Calu3 (cell line): Measurements from ENCODE around the gene AGTR1. TPM values are rescaled to one million over a fixed set of nuclear protein-coding genes. Genes with fewer than 3 reads are reported as not detected.
"Not testable (repeated sequence)": the region's sequence is repeated elsewhere in the genome, so short reads cannot be mapped to it uniquely, and the experiment has no call there.

ENCODE experiments used
- BruUV-seq: library from RNA; stranded (reverse); fragments of 400-500 nt; replicated peaks from 2 replicates; lab custom pipeline; 2021; lab: Mats Ljungman, UMichigan
- CTCF ChIA-PET: fragments of 300-600 bp; sonication (Branson Sonifier 250); formaldehyde crosslinking; loops from one replicate; lab custom pipeline; 2022; ENCODE audit warnings: antibody characterized with exemption; lab: Charles Lee
- DNase-seq: peaks from one replicate; pipeline ENCODE4 v3.0.0; 2022
- H3K27ac Mint-ChIP-seq: one replicate; pipeline ENCODE4 v1.8.0; 2022; ENCODE audit warnings: mixed read lengths; ENCODE audit not compliant: unreplicated experiment
- H3K27me3 Mint-ChIP-seq: one replicate; pipeline ENCODE4 v1.8.0; 2022; ENCODE audit warnings: mixed read lengths; ENCODE audit not compliant: unreplicated experiment
- H3K36me3 Mint-ChIP-seq: one replicate; pipeline ENCODE4 v1.8.0; 2022; ENCODE audit warnings: mild to moderate bottlenecking, moderate library complexity, mixed read lengths; ENCODE audit not compliant: insufficient read depth, unreplicated experiment
- H3K4me1 Mint-ChIP-seq: one replicate; pipeline ENCODE4 v1.8.0; 2022; ENCODE audit warnings: mild to moderate bottlenecking, low read depth, mixed read lengths; ENCODE audit not compliant: unreplicated experiment
- H3K4me3 Mint-ChIP-seq: one replicate; pipeline ENCODE4 v1.8.0; 2022; ENCODE audit warnings: mild to moderate bottlenecking, low read depth, moderate library complexity, mixed read lengths; ENCODE audit not compliant: unreplicated experiment
- H3K9me3 Mint-ChIP-seq: one replicate; pipeline ENCODE4 v1.8.0; 2022; ENCODE audit warnings: low read depth, mixed read lengths; ENCODE audit not compliant: unreplicated experiment
- intact Hi-C: fragments of 100-400 bp; cut with micrococcal nuclease; formaldehyde crosslinking; loops from one replicate; pipeline ENCODE4 v1.10.0; 2022; ENCODE audit not compliant: unreplicated experiment
- total RNA-seq: library from RNA; stranded (reverse); gene quantifications from 2 replicates; pipeline ENCODE4 v1.2.3, GENCODE V29; 2022
- TF ChIP-seq, protein P1 (sequence below): fragments of 200-600 bp; IDR thresholded peaks from one replicate; pipeline ENCODE4 v1.8.0; 2022; ENCODE audit warnings: antibody characterized with exemption; ENCODE audit not compliant: unreplicated experiment

Gene AGTR1
- total RNA-seq, 1 experiment from 2014 or later, result not detected

GRCh38 chr3:148778926-148779325, 81.2 kb downstream of the AGTR1 start:
- no TSS peak for BruUV-seq
- Mint-ChIP-seq H3K9me3 (peaks cover 2% of the 10 kb centered on the region), H3K36me3 (no peaks in the 10 kb centered on the region), H3K4me1 (no peaks in the 10 kb centered on the region), H3K27ac (no peak overlapping the region), H3K27me3 (no peaks in the 10 kb centered on the region), H3K4me3 (no peak overlapping the region)
- TF ChIP-seq, protein P1, sequence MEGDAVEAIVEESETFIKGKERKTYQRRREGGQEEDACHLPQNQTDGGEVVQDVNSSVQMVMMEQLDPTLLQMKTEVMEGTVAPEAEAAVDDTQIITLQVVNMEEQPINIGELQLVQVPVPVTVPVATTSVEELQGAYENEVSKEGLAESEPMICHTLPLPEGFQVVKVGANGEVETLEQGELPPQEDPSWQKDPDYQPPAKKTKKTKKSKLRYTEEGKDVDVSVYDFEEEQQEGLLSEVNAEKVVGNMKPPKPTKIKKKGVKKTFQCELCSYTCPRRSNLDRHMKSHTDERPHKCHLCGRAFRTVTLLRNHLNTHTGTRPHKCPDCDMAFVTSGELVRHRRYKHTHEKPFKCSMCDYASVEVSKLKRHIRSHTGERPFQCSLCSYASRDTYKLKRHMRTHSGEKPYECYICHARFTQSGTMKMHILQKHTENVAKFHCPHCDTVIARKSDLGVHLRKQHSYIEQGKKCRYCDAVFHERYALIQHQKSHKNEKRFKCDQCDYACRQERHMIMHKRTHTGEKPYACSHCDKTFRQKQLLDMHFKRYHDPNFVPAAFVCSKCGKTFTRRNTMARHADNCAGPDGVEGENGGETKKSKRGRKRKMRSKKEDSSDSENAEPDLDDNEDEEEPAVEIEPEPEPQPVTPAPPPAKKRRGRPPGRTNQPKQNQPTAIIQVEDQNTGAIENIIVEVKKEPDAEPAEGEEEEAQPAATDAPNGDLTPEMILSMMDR, result no peak
- intact Hi-C loops, result no loop called here
- CTCF ChIA-PET, result no interaction called here
- no peak for DNase-seq

GRCh38 chr3:148785026-148785425, 87.3 kb downstream of the AGTR1 start:
- H3K9me3 Mint-ChIP-seq, H3K36me3 Mint-ChIP-seq, CTCF ChIA-PET, H3K4me1 Mint-ChIP-seq, H3K4me3 Mint-ChIP-seq, BruUV-seq, H3K27me3 Mint-ChIP-seq, intact Hi-C loops, DNase-seq, H3K27ac Mint-ChIP-seq: not testable (repeated sequence)

DNA sequence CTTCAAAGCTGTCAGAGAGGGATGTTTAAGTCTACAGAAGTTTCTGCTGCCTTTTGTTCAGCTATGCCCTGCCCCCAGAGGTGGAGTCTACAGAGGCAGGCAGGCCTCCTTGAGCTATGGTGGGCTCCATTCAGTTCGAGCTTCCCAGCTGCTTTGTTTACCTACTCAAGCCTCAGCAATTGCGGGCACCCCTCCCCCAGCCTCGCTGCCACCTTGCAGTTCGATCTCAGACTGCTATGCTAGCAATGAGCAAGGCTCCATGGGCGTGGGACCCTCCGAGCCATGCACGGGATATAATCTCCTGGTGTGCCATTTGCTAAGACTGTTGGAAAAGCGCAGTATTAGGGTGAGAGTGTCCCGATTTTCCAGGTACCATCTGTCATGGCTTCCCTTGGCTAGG, 88.5 kb downstream of the AGTR1 start:
- H3K4me1 Mint-ChIP-seq, H3K27me3 Mint-ChIP-seq: not testable (repeated sequence)

DNA sequence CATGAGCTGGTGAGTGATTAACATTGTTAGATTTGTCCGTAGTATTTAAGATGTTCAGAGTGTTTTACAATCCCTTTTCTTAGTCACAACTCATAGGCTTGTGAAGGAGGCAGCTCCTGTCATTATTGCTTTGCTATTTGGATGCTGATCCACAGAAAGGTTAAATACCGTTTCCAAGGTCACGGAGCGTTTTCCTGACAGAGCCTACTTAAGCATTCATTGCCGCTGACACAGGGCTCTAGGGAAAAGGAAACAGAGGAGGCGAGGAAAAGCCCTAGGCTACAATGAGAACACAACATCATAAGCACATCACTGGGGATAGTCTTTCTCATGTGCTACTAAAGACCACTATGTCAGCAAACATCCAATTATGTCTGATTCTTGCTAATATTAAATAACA, 91.4 kb downstream of the AGTR1 start:
- DNase-seq, result no peak
- CTCF ChIA-PET, result no interaction called here
- Mint-ChIP-seq H3K9me3 (peaks cover 2% of the 10 kb centered on the region), H3K27ac (no peak overlapping the region), H3K4me3 (no peak overlapping the region), H3K27me3 (no peaks in the 10 kb centered on the region), H3K36me3 (no peaks in the 10 kb centered on the region), H3K4me1 (no peaks in the 10 kb centered on the region)
- intact Hi-C loops, result no loop called here
- no TSS peak for BruUV-seq
- TF ChIP-seq, protein P1, result no peak

More for the DNA sequence above, 88.5 kb downstream of the AGTR1 start:
- CTCF ChIA-PET, H3K4me3 Mint-ChIP-seq, H3K36me3 Mint-ChIP-seq, DNase-seq, intact Hi-C loops, H3K27ac Mint-ChIP-seq, H3K9me3 Mint-ChIP-seq, BruUV-seq: not testable (repeated sequence)

GRCh38 chr3:148789906-148790305, 92.2 kb downstream of the AGTR1 start:
- H3K27me3 Mint-ChIP-seq, result no peaks in the 10 kb centered on the region
- BruUV-seq, result no TSS peak
- H3K36me3 Mint-ChIP-seq, result no peaks in the 10 kb centered on the region
- TF ChIP-seq, protein P1, result no peak
- H3K27ac Mint-ChIP-seq, result no peak overlapping the region
- CTCF ChIA-PET, result no interaction called here
- H3K4me1 Mint-ChIP-seq, result no peaks in the 10 kb centered on the region
- no peak for DNase-seq
- no peak overlapping the region for H3K4me3 Mint-ChIP-seq
- peaks cover 2% of the 10 kb centered on the region for H3K9me3 Mint-ChIP-seq
- intact Hi-C loops, result no loop called here
